ENCODE measurements around the gene LIPK. TPM values are rescaled to one million over a fixed set of nuclear protein-coding genes. Genes with fewer than 3 reads are reported as not detected.

Gene LIPK
- polyA plus RNA-seq, 2 of the 4 experiments (the other 2 are of a cell fraction): 0.05 TPM; not detected in 1

- H3K27ac ChIP-seq: no peak overlapping the region
- H3K4me3 ChIP-seq: no peak overlapping the region
- H3K9me3 ChIP-seq: no peaks in the 10 kb centered on the region; the same call in 2 of the 3 replicates
- no peaks in the 10 kb centered on the region for H3K4me1 ChIP-seq
- H3K4me2 ChIP-seq: no peak overlapping the region
- 8% methylated on average over 1 of the region's 1 CpG for WGBS (ENCODE audit: missing lambda C conversion rate)
- DNase-seq (ENCODE audit: low read depth in 1 of 2, low spot score in 1 of 2) (no peak), FAIRE-seq (no peak), ATAC-seq (no peak)
- ChIA-PET CTCF (interaction anchor here (1.0 to 1.5 kb wide), 3 partner anchors 17 to 57 kb away, joined by 3 read pairs; no protein-coding TSS in a partner anchor), POLR2A (no interaction called here)
- TF ChIP-seq HOXB5 (CRISPR knock-in tag; IDR thresholded peaks at IDR 0.05): no peak
- no peak for TF ChIP-seq CHD4 (IDR thresholded peaks at IDR 0.05; ENCODE audit: borderline replicate concordance)
- TF ChIP-seq CEBPB (IDR thresholded peaks at IDR 0.05): no peak
- TF ChIP-seq FOXS1 (CRISPR knock-in tag; IDR thresholded peaks at IDR 0.05): no peak
- no peak for TF ChIP-seq NFE2L2 (conservative IDR thresholded peaks at IDR 0.05; ENCODE audit: low read length)
Measured at GRCh38 chr10:88745633-88746032, 39.6 kb downstream of the LIPK start.

GRCh38 chr10:88754287-88754686 lies 48.2 kb downstream of the LIPK start:
- FAIRE-seq (no peak), ATAC-seq (no peak), DNase-seq (ENCODE audit: low read depth in 1 of 2, low spot score in 1 of 2) (no peak)
- Histone ChIP-seq H3K4me3 (no peak overlapping the region), H3K4me2 (no peak overlapping the region), H3K9me3 (no peaks in the 10 kb centered on the region), H3K27ac (no peak overlapping the region), H3K4me1 (no peaks in the 10 kb centered on the region)
- TF ChIP-seq JUN (IDR thresholded peaks at IDR 0.05) (no peak), RARB (CRISPR knock-in tag; IDR thresholded peaks at IDR 0.05) (no peak), RFX5 (IDR thresholded peaks at IDR 0.05) (no peak), PHF8 (IDR thresholded peaks at IDR 0.05; ENCODE audit: borderline replicate concordance, low read depth) (no peak), HEYL (CRISPR knock-in tag; IDR thresholded peaks at IDR 0.05) (no peak), ZNF302 (CRISPR knock-in tag; IDR thresholded peaks at IDR 0.05) (no peak), FOXS1 (CRISPR knock-in tag; IDR thresholded peaks at IDR 0.05) (no peak), HES2 (IDR thresholded peaks at IDR 0.05) (no peak), JUNB (IDR thresholded peaks at IDR 0.05) (no peak), SMC3 (IDR thresholded peaks at IDR 0.05) (no peak), HOXB13 (CRISPR knock-in tag; IDR thresholded peaks at IDR 0.05; ENCODE audit: low read depth) (no peak), CTCF (IDR thresholded peaks at IDR 0.05) (no peak), HOXB5 (CRISPR knock-in tag; IDR thresholded peaks at IDR 0.05) (no peak), GATA3 (IDR thresholded peaks at IDR 0.05; ENCODE audit: borderline replicate concordance) (no peak), ZC3H11A (IDR thresholded peaks at IDR 0.05) (no peak)
- CTCF ChIA-PET: no interaction called here
- POLR2A ChIA-PET: no interaction called here

- Histone ChIP-seq H3K27ac (no peak overlapping the region), H3K4me1 (no peaks in the 10 kb centered on the region), H3K9me3 (no peaks in the 10 kb centered on the region), H3K4me2 (no peak overlapping the region), H3K4me3 (no peak overlapping the region)
- ChIA-PET POLR2A (no interaction called here), CTCF (no interaction called here)
- FAIRE-seq: no peak
- no peak for TF ChIP-seq RAD21 (conservative IDR thresholded peaks at IDR 0.05 in 1 of 2, IDR thresholded peaks at IDR 0.05 in 1 of 2)
- TF ChIP-seq REST (IDR thresholded peaks at IDR 0.05): no peak
- TF ChIP-seq KDM5A (IDR thresholded peaks at IDR 0.05): no peak
- no peak for TF ChIP-seq EHF (CRISPR knock-in tag; IDR thresholded peaks at IDR 0.05)
- no peak for TF ChIP-seq CHD4 (IDR thresholded peaks at IDR 0.05; ENCODE audit: borderline replicate concordance)
- no peak for TF ChIP-seq CTCF (IDR thresholded peaks at IDR 0.05)
- no peak for TF ChIP-seq MYC (IDR thresholded peaks at IDR 0.05; ENCODE audit: borderline replicate concordance, low read length)
- no peak for TF ChIP-seq USF2 (IDR thresholded peaks at IDR 0.05)
- TF ChIP-seq EHMT2 (IDR thresholded peaks at IDR 0.05; ENCODE audit: low read depth): no peak
- no peak for TF ChIP-seq RCOR1 (IDR thresholded peaks at IDR 0.05; ENCODE audit: low read depth, low read length)
- no peak for ATAC-seq
- 60% methylated on average over 3 of the region's 3 CpGs for WGBS (ENCODE audit: missing lambda C conversion rate)
- no peak for DNase-seq (ENCODE audit: low read depth in 1 of 2, low spot score in 1 of 2)
Measured at GRCh38 chr10:88755753-88756152, 49.7 kb downstream of the LIPK start.
